Measurements from ENCODE around the gene RAI1. TPM values are rescaled to one million over a fixed set of nuclear protein-coding genes. Genes with fewer than 3 reads are reported as not detected.

Gene RAI1
- total and polyA plus RNA-seq, 10 of the 15 experiments (the other 5 are each of a cell fraction or from before 2014, with no cell fraction given): 0.66 to 37.7 (median 6.0) TPM

GRCh38 chr17:17749921-17750320 is 68.7 kb downstream of the RAI1 start (continued):
- no peak for TF ChIP-seq ZNF592 (IDR thresholded peaks at IDR 0.05)
- TF ChIP-seq ZBTB11 (CRISPR knock-in tag; IDR thresholded peaks at IDR 0.05): no peak
- TF ChIP-seq EGR1 (IDR thresholded peaks at IDR 0.05; ENCODE audit: borderline replicate concordance in 1 of 2, low read depth in 2 of 2, low read length in 2 of 2): no peak
- no peak for TF ChIP-seq SPI1 (IDR thresholded peaks at IDR 0.05; ENCODE audit: borderline replicate concordance, insufficient read depth, low read depth, low read length)
- TF ChIP-seq SP1 (IDR thresholded peaks at IDR 0.05; ENCODE audit: low read depth, low read length): no peak
- no peak for TF ChIP-seq LARP7 (IDR thresholded peaks at IDR 0.05)
- TF ChIP-seq SUPT20H (IDR thresholded peaks at IDR 0.05; ENCODE audit: borderline replicate concordance, control insufficient read depth, low read depth, low read length): no peak
- no peak for TF ChIP-seq CEBPZ (IDR thresholded peaks at IDR 0.05; ENCODE audit: low read depth, low read length)
- no peak for TF ChIP-seq IKZF2 (IDR thresholded peaks at IDR 0.05)
- no peak for TF ChIP-seq RELA (IDR thresholded peaks at IDR 0.05; ENCODE audit: borderline replicate concordance, partially characterized antibody)
- no peak for TF ChIP-seq MLLT1 (IDR thresholded peaks at IDR 0.05)
- no peak; the same call in 1 of the 2 replicates for TF ChIP-seq CREM (IDR thresholded peaks at IDR 0.05; ENCODE audit: low read depth)
- TF ChIP-seq ATF7 (IDR thresholded peaks at IDR 0.05; ENCODE audit: low read depth): no peak
- no peak for TF ChIP-seq CHD4 (IDR thresholded peaks at IDR 0.05)
- peak; percentile 81 for TF ChIP-seq USF2 (IDR thresholded peaks at IDR 0.05; ENCODE audit: borderline replicate concordance, low read depth, low read length)
- TF ChIP-seq POLR2AphosphoS5 (IDR thresholded peaks at IDR 0.05; ENCODE audit: low read length): no peak
- TF ChIP-seq RBBP5 (conservative IDR thresholded peaks at IDR 0.05): no peak
- TF ChIP-seq ZNF24 (IDR thresholded peaks at IDR 0.05): no peak
